NCI-H2107 (cell line): ENCODE data around the gene TGFBI.

ENCODE experiments used
- DNase-seq: peaks from one replicate; lab custom pipeline; 2025; lab: John Stamatoyannopoulos, UW

The TGFBI gene

GRCh38 chr5:136048966-136049365 lies 20.2 kb downstream of the TGFBI start:
- DNase-seq: no peak

- DNase-seq: no peak
Observed at GRCh38 chr5:136051486-136052220, 22.9 kb downstream of the TGFBI start.

DNA sequence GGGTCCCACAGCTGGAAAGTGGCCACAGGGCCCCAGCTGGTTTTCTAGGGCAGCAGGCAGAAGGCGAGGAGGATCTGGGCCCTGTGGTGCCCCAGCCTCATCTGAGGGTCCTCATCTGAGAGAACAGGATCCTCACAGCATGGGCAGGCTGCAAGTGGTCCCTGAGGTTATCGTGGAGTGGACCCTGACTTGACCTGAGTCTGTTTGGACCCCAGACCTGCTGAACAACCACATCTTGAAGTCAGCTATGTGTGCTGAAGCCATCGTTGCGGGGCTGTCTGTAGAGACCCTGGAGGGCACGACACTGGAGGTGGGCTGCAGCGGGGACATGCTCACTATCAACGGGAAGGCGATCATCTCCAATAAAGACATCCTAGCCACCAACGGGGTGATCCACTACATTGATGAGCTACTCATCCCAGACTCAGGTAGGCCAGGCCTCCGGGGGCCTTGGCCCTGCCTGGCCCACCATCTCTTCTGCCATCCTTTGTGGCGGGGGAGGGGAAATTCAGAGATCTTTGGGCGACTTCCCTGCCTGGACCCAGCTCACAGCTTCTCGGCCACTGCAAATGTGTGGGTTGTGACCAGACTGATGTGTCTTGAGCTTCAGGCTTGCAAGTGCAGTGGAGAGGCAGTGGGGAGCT lies 24.0 kb downstream of the TGFBI start:
- DNase-seq: no peak

- DNase-seq: no peak
Observed at GRCh38 chr5:136053336-136054141, 24.8 kb downstream of the TGFBI start.

DNA sequence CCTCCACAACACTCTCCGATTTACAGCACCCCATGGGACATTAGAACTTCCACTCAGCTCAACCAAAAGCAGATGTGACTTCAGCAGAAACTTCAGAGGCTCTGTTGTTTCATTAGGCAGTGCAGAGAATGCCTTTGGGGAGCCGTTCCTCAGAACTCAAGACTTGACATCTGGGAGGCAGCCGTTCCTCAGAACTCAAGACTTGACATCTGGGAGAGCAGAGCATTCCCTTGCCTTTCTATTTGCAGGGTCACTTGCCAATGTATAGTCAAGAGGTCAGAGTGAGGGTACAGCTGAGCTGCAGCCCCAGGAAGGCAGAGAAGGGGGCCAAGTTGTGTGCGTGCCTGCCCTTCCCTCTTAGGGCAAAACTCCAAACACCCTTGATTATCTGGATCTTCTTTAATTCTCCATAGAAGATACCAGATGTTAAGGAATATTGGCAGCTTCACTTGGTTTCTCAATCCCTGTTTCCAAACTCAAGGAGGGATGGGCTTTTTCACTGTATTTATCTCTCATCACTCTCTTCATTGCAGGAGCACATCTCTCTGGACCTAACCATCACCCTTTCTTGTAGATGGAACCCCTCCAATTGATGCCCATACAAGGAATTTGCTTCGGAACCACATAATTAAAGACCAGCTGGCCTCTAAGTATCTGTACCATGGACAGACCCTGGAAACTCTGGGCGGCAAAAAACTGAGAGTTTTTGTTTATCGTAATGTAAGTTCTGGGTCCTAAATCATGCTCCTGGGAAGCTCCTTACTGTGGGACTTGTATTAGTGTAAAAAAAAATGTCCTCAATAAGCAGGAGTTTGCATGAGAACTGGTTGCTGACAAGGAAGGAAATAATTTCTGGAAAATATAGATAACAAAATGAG lies 25.6 kb downstream of the TGFBI start:
- DNase-seq: no peak

DNA sequence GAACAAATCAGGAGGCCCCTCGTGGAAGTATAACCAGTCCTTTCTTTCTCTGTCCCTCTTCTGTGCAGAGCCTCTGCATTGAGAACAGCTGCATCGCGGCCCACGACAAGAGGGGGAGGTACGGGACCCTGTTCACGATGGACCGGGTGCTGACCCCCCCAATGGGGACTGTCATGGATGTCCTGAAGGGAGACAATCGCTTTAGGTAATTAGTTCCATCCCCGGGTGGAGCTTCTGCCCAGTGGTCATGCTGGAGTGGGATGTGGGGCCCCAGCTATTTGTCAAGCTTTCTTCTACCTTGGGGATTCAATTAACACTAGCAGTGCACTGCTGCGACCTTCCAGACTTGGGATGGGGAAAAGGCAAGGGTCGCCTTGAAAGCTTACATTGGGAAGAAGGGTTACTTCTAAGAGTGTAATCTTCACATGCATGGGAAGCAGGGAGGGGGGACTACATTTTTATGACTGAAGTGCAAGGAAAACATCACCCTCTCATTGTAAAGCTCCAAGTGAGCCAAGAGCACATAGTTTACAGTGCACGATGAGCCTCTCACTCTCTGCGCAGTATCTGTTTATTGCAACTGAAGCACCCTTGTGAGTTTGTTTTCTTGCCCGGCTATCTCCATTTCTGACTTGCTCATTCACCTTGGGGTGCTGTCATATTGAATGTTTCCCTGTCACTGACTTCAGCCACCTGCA lies 27.0 kb downstream of the TGFBI start:
- DNase-seq: no peak

- no peak for DNase-seq
Observed at GRCh38 chr5:136056336-136056735, 27.5 kb downstream of the TGFBI start.

DNA sequence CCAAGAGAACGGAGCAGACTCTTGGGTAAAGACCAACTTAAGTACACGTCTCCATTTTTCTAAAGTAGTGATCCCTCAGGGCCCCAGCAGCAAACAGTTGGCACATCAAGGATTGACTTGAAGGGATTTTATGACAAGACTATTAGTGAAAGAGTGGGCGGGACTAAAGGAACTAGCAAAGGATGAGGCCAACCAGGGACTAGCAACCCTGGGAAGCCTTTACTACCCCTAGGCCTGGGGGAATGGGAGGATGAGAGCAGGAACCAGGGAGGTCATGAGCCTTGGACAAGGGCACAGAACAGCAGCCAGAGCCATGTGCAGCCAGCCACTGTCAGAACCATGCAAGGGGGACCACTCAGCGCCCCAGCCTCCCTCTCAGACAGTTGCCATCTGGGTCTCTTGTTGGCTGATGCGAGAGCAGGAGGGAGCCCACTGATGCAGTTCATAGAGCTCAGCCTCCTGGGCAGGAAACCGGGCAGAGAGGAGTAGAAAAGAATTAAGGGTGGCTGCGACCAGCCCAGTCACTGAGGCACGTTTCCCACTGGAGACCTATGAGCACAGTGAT lies 28.1 kb downstream of the TGFBI start:
- no peak for DNase-seq

DNA sequence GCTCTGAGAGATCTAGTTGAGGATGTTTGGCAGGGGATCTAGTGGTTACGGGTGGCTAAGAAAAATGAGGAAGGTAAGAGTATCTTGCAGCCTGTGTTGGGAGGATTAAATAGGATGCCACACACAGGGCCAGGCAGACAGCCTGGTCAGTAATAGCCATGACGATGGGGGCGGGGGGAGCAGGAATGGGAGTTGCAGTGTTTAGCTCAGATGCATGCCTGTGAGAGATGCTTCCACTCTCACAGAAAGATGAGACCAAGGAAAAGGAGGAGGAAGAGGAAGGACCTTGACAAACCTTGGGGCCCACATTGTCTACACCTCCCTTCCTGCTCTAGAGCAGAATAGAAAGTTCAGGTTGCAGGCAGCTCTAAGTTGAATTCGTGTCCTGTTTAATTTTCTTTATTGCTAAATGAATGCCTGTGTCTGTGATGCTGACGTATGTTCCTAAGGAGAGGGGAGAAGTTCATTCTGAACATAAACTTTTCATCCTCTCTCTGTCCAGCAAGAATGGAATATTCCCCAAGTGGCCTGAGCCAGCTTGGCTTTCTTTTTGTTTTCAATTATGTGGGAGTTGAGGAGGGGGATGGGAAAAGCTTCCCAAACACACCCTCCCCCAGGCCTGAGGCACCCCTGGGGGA lies 28.7 kb downstream of the TGFBI start:
- no peak for DNase-seq

DNA sequence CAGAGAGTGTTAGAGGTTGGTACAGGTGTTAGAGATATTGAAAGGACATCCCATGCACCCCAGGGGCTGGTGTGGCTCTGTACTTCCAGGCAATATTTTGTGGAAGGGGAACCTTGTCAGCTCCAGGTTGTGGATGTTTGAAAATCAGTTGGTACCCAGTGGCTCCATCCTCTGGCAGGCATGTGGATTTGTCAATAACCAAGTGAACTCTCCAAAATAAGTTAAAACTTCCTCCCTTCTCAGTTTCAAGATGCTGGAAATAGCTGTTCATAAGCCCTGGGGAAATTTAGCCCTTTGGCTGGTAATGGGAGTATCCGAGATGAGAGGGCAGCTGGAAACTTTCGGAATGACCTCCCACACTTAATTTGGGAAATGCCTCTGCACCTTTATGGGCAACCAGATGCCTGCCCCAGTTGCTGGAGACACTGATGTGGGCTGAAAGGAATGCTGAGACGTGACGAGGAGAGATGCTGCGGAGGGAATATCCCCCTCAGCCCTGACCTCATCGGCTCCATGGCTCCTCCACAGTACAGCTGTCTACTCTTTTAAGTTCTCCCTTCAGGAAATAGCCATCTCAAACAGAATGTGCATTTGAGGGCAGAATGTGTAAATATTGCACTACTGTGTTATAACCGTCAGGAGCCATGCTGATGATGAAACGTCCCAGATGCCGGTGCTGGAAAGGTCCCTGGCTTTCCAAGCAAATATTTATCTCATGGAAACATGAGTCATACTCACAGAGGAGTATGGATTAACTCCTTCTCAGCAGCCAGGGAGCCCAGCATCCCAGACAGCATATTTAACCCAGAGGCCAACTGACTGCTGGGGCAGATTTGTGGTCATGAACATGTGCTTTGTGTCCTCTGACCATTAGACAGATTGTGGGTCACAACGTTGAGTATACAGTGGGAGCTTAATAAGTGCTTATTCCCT lies 29.5 kb downstream of the TGFBI start:
- DNase-seq: no peak

DNA sequence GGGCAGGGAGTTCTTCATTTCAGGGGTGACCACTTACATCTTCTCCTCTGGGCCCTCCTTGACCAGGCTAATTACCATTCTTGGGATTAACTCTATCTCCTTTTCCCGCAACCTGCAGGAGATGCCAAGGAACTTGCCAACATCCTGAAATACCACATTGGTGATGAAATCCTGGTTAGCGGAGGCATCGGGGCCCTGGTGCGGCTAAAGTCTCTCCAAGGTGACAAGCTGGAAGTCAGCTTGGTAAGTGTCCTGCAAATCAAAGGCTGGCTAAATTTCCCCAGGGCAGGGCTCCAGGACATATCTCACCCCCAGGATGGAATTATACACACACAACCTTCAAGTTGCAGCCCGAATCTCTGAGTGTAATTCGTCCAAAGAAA lies 30.2 kb downstream of the TGFBI start:
- DNase-seq: no peak

- DNase-seq: no peak
Observed at GRCh38 chr5:136060963-136061362, 32.2 kb downstream of the TGFBI start.

GRCh38 chr5:136061630-136062365 lies 33.0 kb downstream of the TGFBI start:
- DNase-seq: no peak

- DNase-seq: peak; percentile 50
Observed at GRCh38 chr5:136062366-136063274, 33.8 kb downstream of the TGFBI start.

DNA sequence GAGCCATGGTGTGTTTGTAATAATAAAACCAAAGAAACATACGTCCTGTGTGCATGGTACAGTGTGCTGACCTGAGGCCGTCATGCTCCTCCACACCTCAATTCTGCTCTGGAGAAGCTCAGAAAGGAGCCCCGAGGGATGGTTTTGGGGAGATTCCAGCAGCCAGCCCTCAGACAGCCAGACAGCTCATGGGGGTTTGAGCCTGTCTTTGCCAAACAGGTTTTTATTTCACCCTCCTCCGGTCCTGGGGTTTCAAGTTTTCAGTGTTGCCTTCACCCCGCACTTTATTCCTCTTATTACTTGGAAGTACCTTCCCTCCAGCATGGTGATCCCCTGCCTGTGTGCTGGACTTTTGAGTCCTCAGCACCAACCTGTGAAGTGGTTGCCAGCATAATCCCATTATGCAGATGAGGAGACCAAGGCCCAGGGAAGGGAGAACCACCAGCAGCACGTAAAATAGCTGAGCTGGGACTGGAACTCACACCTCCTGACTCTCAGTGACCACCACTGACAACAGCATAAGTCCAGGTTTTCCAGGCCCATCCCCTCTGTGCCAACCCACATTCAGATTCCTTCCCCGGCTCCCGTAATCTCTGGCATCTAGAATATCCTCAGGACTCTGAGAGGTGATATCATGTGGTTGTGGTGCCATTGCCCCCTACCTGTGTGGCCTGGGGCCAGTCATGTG lies 35.1 kb downstream of the TGFBI start:
- DNase-seq: no peak

DNA sequence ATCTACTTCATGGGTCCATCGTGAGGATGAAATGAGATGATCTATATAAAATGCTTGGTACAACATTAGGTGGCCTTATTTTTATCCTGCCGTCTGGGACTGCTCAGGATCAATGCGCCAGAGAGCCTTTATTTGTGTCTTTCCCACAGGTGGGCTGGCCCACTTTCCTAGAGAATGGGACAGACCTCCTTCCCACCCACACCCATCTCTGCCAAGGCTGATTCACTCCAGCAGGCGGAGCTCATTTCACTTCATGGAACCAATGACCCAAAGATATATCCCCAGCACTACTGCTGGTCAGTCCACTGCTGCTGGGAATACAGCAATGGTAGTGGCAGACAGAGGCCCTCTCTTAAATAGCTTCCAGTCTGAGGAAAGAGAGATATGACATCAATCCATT lies 35.7 kb downstream of the TGFBI start:
- no peak for DNase-seq

DNA sequence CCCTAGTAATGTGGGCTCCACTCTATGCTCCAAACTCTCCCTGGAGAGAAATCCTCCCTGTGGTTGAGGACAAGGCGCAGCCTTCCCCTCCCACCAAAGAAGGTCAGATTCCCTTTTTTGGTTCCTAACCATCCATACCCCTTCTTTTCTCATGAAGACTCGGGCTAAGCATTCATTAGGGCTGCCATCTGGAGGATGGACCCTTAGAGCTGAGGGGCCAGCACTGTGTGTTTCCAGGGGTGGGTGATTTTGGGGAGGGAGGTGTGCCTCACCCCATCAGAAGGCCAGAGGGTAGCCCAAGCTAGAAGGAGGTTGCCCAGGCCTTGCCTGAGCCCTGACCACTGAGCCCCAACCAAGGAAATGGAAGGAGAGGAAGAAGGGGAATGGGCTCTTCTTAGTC lies 36.8 kb downstream of the TGFBI start:
- no peak for DNase-seq
